GM23338 (cell line): ENCODE data around the gene DLG2. TPM values are rescaled to one million over a fixed set of nuclear protein-coding genes. Genes with fewer than 3 reads are reported as not detected.

Experiments
- ATAC-seq: fragments of 200-7000 bp; cut with Tn5 transposase; 3 replicates; pipeline ENCODE4 v1.9.1; 2020
- DNase-seq: peaks from one replicate; pipeline ENCODE4 v3.0.0-alpha.2; 2015; ENCODE audit warnings: low spot score
- H2AFZ ChIP-seq: fragments of 200-600 bp; sonication (generic); 2 replicates; pipeline ENCODE4 v1.8.0; 2016; ENCODE audit warnings: antibody characterized with exemption, mild to moderate bottlenecking, moderate library complexity
- H3F3A ChIP-seq: fragments of 200-600 bp; sonication (generic); replicated peaks from 2 replicates; pipeline ENCODE4 v1.8.0; 2017; ENCODE audit warnings: antibody characterized with exemption, mixed run types, low read depth
- H3K27ac ChIP-seq: fragments of 200-600 bp; sonication (generic); 2 replicates; pipeline ENCODE4 v1.6.1; 2016; ENCODE audit warnings: low read depth
- H3K27me3 ChIP-seq: fragments of 200-600 bp; sonication (generic); 2 replicates; pipeline ENCODE4 v1.8.0; 2016; ENCODE audit warnings: mild to moderate bottlenecking, mixed run types, moderate library complexity; ENCODE audit not compliant: insufficient read depth
- H3K36me3 ChIP-seq: fragments of 200-600 bp; sonication (generic); 2 replicates; pipeline ENCODE4 v1.8.0; 2016; ENCODE audit warnings: mild to moderate bottlenecking; ENCODE audit not compliant: insufficient read depth
- H3K4me1 ChIP-seq: fragments of 200-600 bp; sonication (generic); 2 replicates; pipeline ENCODE4 v1.8.0; 2016; ENCODE audit warnings: mild to moderate bottlenecking, moderate library complexity; ENCODE audit not compliant: insufficient read depth
- H3K4me2 ChIP-seq: fragments of 200-600 bp; sonication (generic); 2 replicates; pipeline ENCODE4 v1.7.1; 2017; ENCODE audit warnings: mixed run types
- H3K4me3 ChIP-seq: fragments of 200-600 bp; sonication (generic); 2 replicates; pipeline ENCODE4 v1.6.1; 2016; ENCODE audit warnings: mixed run types
- H3K79me2 ChIP-seq: fragments of 200-600 bp; sonication (generic); replicated peaks from 2 replicates; pipeline ENCODE4 v1.8.0; 2017; ENCODE audit warnings: mild to moderate bottlenecking; ENCODE audit not compliant: insufficient read depth
- H3K9me2 ChIP-seq: fragments of 200-600 bp; sonication (generic); 2 replicates; pipeline ENCODE4 v1.8.0; 2017; ENCODE audit not compliant: insufficient read depth
- H4K20me1 ChIP-seq: fragments of 200-600 bp; sonication (generic); replicated peaks from 2 replicates; pipeline ENCODE4 v1.8.0; 2017; ENCODE audit warnings: mild to moderate bottlenecking; ENCODE audit not compliant: insufficient read depth
- H3K27ac Mint-ChIP-seq: 2 replicates; pipeline ENCODE4 v1.8.0; 2020; ENCODE audit warnings: inconsistent platforms, mild to moderate bottlenecking, moderate library complexity, mixed read lengths
- H3K27me3 Mint-ChIP-seq: 3 replicates; pipeline ENCODE4 v1.8.0; 2022; ENCODE audit warnings: low read depth, mild to moderate bottlenecking, moderate library complexity, mixed read lengths, inconsistent platforms; ENCODE audit not compliant: insufficient read depth, poor library complexity
- H3K36me3 Mint-ChIP-seq: 3 replicates; pipeline ENCODE4 v1.8.0; 2021; ENCODE audit warnings: low read depth, mild to moderate bottlenecking, inconsistent platforms, moderate library complexity, mixed read lengths
- H3K4me1 Mint-ChIP-seq: 3 replicates; pipeline ENCODE4 v1.8.0; 2020; ENCODE audit warnings: mild to moderate bottlenecking, inconsistent platforms, mixed read lengths
- H3K4me3 Mint-ChIP-seq: 3 replicates; pipeline ENCODE4 v1.8.0; 2021; ENCODE audit warnings: moderate library complexity, mild to moderate bottlenecking, inconsistent platforms, mixed read lengths
- H3K9me3 Mint-ChIP-seq: 3 replicates; pipeline ENCODE4 v1.8.0; 2020; ENCODE audit warnings: moderate library complexity, mild to moderate bottlenecking, inconsistent platforms, mixed read lengths
- CREB1 ChIP-seq: fragments of 250-450 bp; sonication (Bioruptor Pico); IDR thresholded peaks from 2 replicates; pipeline ENCODE4 v1.5.0; 2020; ENCODE audit warnings: low read depth, mild to moderate bottlenecking, moderate library complexity
- EZH2 ChIP-seq: fragments of 200-600 bp; sonication (generic); IDR thresholded peaks from one replicate; pipeline ENCODE4 v1.8.0; 2017; ENCODE audit warnings: antibody characterized with exemption, mild to moderate bottlenecking, low read depth; ENCODE audit not compliant: unreplicated experiment
- EZH2phosphoT487 ChIP-seq: fragments of 200-600 bp; sonication (generic); IDR thresholded peaks from one replicate; pipeline ENCODE4 v1.8.1; 2018; ENCODE audit warnings: antibody characterized with exemption; ENCODE audit not compliant: unreplicated experiment
- JUNB ChIP-seq: IDR thresholded peaks from one replicate; pipeline ENCODE4 v1.6.1; 2016; ENCODE audit warnings: antibody characterized with exemption; ENCODE audit not compliant: unreplicated experiment
- NANOG ChIP-seq: IDR thresholded peaks from 2 replicates; pipeline ENCODE4 v1.6.1; 2016; ENCODE audit warnings: antibody characterized with exemption, borderline replicate concordance
- POLR2AphosphoS5 ChIP-seq: IDR thresholded peaks from 2 replicates; pipeline ENCODE4 v1.6.1; 2016; ENCODE audit warnings: antibody characterized with exemption, low read depth
- STAT1 ChIP-seq: IDR thresholded peaks from one replicate; pipeline ENCODE4 v1.6.1; 2016; ENCODE audit warnings: antibody characterized with exemption; ENCODE audit not compliant: unreplicated experiment
- ZNF114 ChIP-seq: fragments of 250-450 bp; sonication (Bioruptor Pico); IDR thresholded peaks from 2 replicates; pipeline ENCODE4 v1.5.0; 2020; ENCODE audit warnings: mild to moderate bottlenecking, moderate library complexity
- ZNF331 ChIP-seq: fragments of 250-450 bp; sonication (Bioruptor Pico); IDR thresholded peaks from 2 replicates; pipeline ENCODE4 v1.5.0; 2020; ENCODE audit warnings: low read depth, mild to moderate bottlenecking, moderate library complexity
- polyA plus RNA-seq: library from polyadenylated mRNA; unstranded; fragments of >200 nt; fragmentation: Nextera tagmentation; extraction: Ambion mirVana; gene quantifications from 2 replicates; pipeline ENCODE4 v1.2.1, GENCODE V29; 2016
- total RNA-seq: library from RNA; depleted of rRNA; stranded (reverse); fragments of >200 nt; shearing (Covaris generic); gene quantifications from 2 replicates; pipeline ENCODE4 v1.2.3, GENCODE V29; 2014
- TF ChIP-seq, protein P1 (sequence below): IDR thresholded peaks from one replicate; pipeline ENCODE4 v1.6.1; 2018; ENCODE audit warnings: antibody characterized with exemption; ENCODE audit not compliant: unreplicated experiment
- TF ChIP-seq, protein P2 (sequence below), 2 experiments: fragments of 200-600 bp in 1 of 2; sonication (generic) in 1 of 2; conservative IDR thresholded peaks; 2 replicates each; pipeline versions ENCODE4 v1.5.1 to v1.6.1; 2016 to 2017; ENCODE audit warnings: antibody characterized with exemption in 2 of 2, low read depth in 2 of 2, mild to moderate bottlenecking in 2 of 2, moderate library complexity in 1 of 2
- TF ChIP-seq, protein P3 (sequence below): IDR thresholded peaks from 2 replicates; pipeline ENCODE4 v1.6.1; 2016; ENCODE audit warnings: antibody characterized with exemption

The DLG2 gene
- total and polyA plus RNA-seq, 2 experiments from 2014 or later = 19.8 to 21.5 TPM

DNA sequence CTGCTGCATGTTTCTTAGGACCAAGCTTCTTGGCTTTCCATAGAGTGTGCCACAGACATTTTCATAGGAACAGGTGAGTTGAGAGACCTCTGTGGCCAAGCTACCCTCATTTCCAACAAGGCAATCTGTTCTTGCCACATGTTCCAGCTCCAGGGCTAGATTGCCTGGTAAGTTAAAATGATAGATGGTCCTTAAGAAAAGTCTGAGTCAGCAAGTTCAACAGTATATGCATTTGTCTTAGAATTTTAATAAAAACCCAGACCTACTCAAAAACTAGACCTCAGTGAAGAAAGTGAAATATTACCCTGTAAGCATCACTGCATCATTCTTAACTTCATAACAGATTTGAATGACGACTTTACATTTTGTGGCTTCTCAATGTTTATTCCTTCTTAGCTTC, 1123.6 kb downstream of the DLG2 start:
- H3K36me3 Mint-ChIP-seq = no peaks in the 10 kb centered on the region
- no peak for TF ChIP-seq STAT1
- TF ChIP-seq POLR2AphosphoS5 = no peak
- TF ChIP-seq, protein P1, sequence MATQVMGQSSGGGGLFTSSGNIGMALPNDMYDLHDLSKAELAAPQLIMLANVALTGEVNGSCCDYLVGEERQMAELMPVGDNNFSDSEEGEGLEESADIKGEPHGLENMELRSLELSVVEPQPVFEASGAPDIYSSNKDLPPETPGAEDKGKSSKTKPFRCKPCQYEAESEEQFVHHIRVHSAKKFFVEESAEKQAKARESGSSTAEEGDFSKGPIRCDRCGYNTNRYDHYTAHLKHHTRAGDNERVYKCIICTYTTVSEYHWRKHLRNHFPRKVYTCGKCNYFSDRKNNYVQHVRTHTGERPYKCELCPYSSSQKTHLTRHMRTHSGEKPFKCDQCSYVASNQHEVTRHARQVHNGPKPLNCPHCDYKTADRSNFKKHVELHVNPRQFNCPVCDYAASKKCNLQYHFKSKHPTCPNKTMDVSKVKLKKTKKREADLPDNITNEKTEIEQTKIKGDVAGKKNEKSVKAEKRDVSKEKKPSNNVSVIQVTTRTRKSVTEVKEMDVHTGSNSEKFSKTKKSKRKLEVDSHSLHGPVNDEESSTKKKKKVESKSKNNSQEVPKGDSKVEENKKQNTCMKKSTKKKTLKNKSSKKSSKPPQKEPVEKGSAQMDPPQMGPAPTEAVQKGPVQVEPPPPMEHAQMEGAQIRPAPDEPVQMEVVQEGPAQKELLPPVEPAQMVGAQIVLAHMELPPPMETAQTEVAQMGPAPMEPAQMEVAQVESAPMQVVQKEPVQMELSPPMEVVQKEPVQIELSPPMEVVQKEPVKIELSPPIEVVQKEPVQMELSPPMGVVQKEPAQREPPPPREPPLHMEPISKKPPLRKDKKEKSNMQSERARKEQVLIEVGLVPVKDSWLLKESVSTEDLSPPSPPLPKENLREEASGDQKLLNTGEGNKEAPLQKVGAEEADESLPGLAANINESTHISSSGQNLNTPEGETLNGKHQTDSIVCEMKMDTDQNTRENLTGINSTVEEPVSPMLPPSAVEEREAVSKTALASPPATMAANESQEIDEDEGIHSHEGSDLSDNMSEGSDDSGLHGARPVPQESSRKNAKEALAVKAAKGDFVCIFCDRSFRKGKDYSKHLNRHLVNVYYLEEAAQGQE = no peak
- TF ChIP-seq, protein P2, sequence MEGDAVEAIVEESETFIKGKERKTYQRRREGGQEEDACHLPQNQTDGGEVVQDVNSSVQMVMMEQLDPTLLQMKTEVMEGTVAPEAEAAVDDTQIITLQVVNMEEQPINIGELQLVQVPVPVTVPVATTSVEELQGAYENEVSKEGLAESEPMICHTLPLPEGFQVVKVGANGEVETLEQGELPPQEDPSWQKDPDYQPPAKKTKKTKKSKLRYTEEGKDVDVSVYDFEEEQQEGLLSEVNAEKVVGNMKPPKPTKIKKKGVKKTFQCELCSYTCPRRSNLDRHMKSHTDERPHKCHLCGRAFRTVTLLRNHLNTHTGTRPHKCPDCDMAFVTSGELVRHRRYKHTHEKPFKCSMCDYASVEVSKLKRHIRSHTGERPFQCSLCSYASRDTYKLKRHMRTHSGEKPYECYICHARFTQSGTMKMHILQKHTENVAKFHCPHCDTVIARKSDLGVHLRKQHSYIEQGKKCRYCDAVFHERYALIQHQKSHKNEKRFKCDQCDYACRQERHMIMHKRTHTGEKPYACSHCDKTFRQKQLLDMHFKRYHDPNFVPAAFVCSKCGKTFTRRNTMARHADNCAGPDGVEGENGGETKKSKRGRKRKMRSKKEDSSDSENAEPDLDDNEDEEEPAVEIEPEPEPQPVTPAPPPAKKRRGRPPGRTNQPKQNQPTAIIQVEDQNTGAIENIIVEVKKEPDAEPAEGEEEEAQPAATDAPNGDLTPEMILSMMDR (conservative IDR thresholded peaks at IDR 0.05; ENCODE audit: low read depth in 2 of 2) = no peak
- H4K20me1 ChIP-seq = no peaks in the 10 kb centered on the region
- H3K27me3 Mint-ChIP-seq = no peaks in the 10 kb centered on the region
- H3K4me1 ChIP-seq = no peaks in the 10 kb centered on the region
- DNase-seq (no peak), ATAC-seq (no peak)
- H3K79me2 ChIP-seq = no peaks in the 10 kb centered on the region
- H3K4me3 ChIP-seq = no peak overlapping the region
- H3K4me2 ChIP-seq = no peak overlapping the region
- no peak overlapping the region for H3K4me3 Mint-ChIP-seq
- H3K9me2 ChIP-seq = no peaks in the 10 kb centered on the region
- H3K27ac Mint-ChIP-seq = no peak overlapping the region
- no peaks in the 10 kb centered on the region for H3F3A ChIP-seq
- H2AFZ ChIP-seq = no peak overlapping the region
- H3K4me1 Mint-ChIP-seq = no peaks in the 10 kb centered on the region
- H3K36me3 ChIP-seq = no peaks in the 10 kb centered on the region
- H3K27ac ChIP-seq = no peak overlapping the region
- H3K27me3 ChIP-seq = no peaks in the 10 kb centered on the region
- no peaks in the 10 kb centered on the region for H3K9me3 Mint-ChIP-seq

GRCh38 chr11:84501750-84502149, 1125.4 kb downstream of the DLG2 start:
- Histone ChIP-seq H3K4me2 (no peak overlapping the region), H3K36me3 (no peaks in the 10 kb centered on the region), H3K79me2 (no peaks in the 10 kb centered on the region), H2AFZ (no peak overlapping the region), H3K4me1 (no peaks in the 10 kb centered on the region), H3F3A (no peaks in the 10 kb centered on the region), H3K4me3 (no peak overlapping the region), H3K27ac (no peak overlapping the region), H3K9me2 (no peaks in the 10 kb centered on the region), H4K20me1 (no peaks in the 10 kb centered on the region), H3K27me3 (no peaks in the 10 kb centered on the region)
- Mint-ChIP-seq H3K4me1 (no peaks in the 10 kb centered on the region), H3K9me3 (no peaks in the 10 kb centered on the region), H3K27me3 (peaks cover 3% of the 10 kb centered on the region), H3K4me3 (no peak overlapping the region), H3K27ac (no peak overlapping the region), H3K36me3 (no peaks in the 10 kb centered on the region)
- ATAC-seq (no peak), DNase-seq (no peak)
- no peak for TF ChIP-seq NANOG
- no peak for TF ChIP-seq STAT1
- no peak for TF ChIP-seq ZNF114 (CRISPR knock-in tag)
- no peak for TF ChIP-seq EZH2phosphoT487
- TF ChIP-seq, protein P2 (conservative IDR thresholded peaks at IDR 0.05; ENCODE audit: low read depth in 2 of 2) = no peak
- no peak for TF ChIP-seq JUNB
- no peak for TF ChIP-seq CREB1 (CRISPR knock-in tag)
- TF ChIP-seq, protein P1 = no peak
- TF ChIP-seq EZH2 = no peak
- TF ChIP-seq, protein P3, sequence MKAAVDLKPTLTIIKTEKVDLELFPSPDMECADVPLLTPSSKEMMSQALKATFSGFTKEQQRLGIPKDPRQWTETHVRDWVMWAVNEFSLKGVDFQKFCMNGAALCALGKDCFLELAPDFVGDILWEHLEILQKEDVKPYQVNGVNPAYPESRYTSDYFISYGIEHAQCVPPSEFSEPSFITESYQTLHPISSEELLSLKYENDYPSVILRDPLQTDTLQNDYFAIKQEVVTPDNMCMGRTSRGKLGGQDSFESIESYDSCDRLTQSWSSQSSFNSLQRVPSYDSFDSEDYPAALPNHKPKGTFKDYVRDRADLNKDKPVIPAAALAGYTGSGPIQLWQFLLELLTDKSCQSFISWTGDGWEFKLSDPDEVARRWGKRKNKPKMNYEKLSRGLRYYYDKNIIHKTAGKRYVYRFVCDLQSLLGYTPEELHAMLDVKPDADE = no peak
- no peak for TF ChIP-seq ZNF331 (CRISPR knock-in tag)
- TF ChIP-seq POLR2AphosphoS5 = no peak
